Activated gamma-delta T cell treated with anti-CD3 and anti-CD28 coated beads, Interleukin-2, amount 50 U/mL, for 16 hours (primary cell): ENCODE measurements around the gene AGAP6.
A peak's percentile ranks its signal among the peaks of the same experiment; 100 is the strongest.
"Not testable (repeated sequence)": the region's sequence is repeated elsewhere in the genome, so short reads cannot be mapped to it uniquely, and the experiment has no call there.

Source experiments
- DNase-seq: peaks from one replicate; pipeline ENCODE4 v3.0.0-alpha.2; 2020; ENCODE audit warnings: low read depth

Gene AGAP6

GRCh38 chr10:49988376-49988775 is at the start of gene AGAP6:
TSS of gene AGAP6 (plus strand) at chr10:49988406. CDS start at chr10:49988716, 310 bp downstream.
- DNase-seq: not testable (repeated sequence)

GRCh38 chr10:49941447-49942338 is 46.5 kb upstream of the AGAP6 start, which contains the start of the genes PARG and TIMM23B:
TSS of gene PARG (minus strand) at chr10:49942027. CDS start at chr10:49941725, 302 bp downstream.
TSS of gene TIMM23B (plus strand) at chr10:49942053. CDS start at chr10:49942195, 142 bp downstream.
- DNase-seq: peak; percentile 68

- not testable (repeated sequence) for DNase-seq
Measured at GRCh38 chr10:49942339-49942705, 45.9 kb upstream of the AGAP6 start.

GRCh38 chr10:49943607-49944006 is 44.6 kb upstream of the AGAP6 start:
- DNase-seq: not testable (repeated sequence)

GRCh38 chr10:49948142-49948541 is 40.1 kb upstream of the AGAP6 start:
- not testable (repeated sequence) for DNase-seq

GRCh38 chr10:49948737-49949136 is 39.5 kb upstream of the AGAP6 start:
- not testable (repeated sequence) for DNase-seq

- not testable (repeated sequence) for DNase-seq
Measured at GRCh38 chr10:49952006-49952405, 36.2 kb upstream of the AGAP6 start.

GRCh38 chr10:49953122-49953521 is 35.1 kb upstream of the AGAP6 start:
- not testable (repeated sequence) for DNase-seq

GRCh38 chr10:49970331-49970857 is 17.8 kb upstream of the AGAP6 start:
- not testable (repeated sequence) for DNase-seq

- not testable (repeated sequence) for DNase-seq
Measured at GRCh38 chr10:49971466-49971865, 16.7 kb upstream of the AGAP6 start.

- not testable (repeated sequence) for DNase-seq
Measured at GRCh38 chr10:49972094-49972493, 16.1 kb upstream of the AGAP6 start.

- DNase-seq: not testable (repeated sequence)
Measured at GRCh38 chr10:49977756-49978155, 10.4 kb upstream of the AGAP6 start.

- not testable (repeated sequence) for DNase-seq
Measured at GRCh38 chr10:49987207-49987606, 999 bp upstream of the AGAP6 start.

- DNase-seq: not testable (repeated sequence)
Measured at GRCh38 chr10:49995321-49995720, 7.1 kb downstream of the AGAP6 start.

- DNase-seq: not testable (repeated sequence)
Measured at GRCh38 chr10:50014024-50014423, 25.8 kb downstream of the AGAP6 start.

- DNase-seq: not testable (repeated sequence)
Measured at GRCh38 chr10:50015596-50016220, 27.5 kb downstream of the AGAP6 start.

GRCh38 chr10:50016926-50017325 is 28.7 kb downstream of the AGAP6 start:
- not testable (repeated sequence) for DNase-seq

- DNase-seq: not testable (repeated sequence)
Measured at GRCh38 chr10:50017646-50018045, 29.4 kb downstream of the AGAP6 start.

GRCh38 chr10:50019279-50019678 is 31.1 kb downstream of the AGAP6 start:
- DNase-seq: not testable (repeated sequence)

GRCh38 chr10:50020451-50021024 is 32.3 kb downstream of the AGAP6 start:
- not testable (repeated sequence) for DNase-seq

- DNase-seq: no peak
Measured at GRCh38 chr10:50021646-50022045, 33.4 kb downstream of the AGAP6 start.
